Measurements from ENCODE around the gene TEX48.

GRCh38 chr9:114664181-114664580 lies 17.8 kb downstream of the TEX48 start:
- no peak for TF ChIP-seq CTCF (IDR thresholded peaks at IDR 0.05)
- no peak for TF ChIP-seq EZH2 (IDR thresholded peaks at IDR 0.05; ENCODE audit: borderline replicate concordance, insufficient read depth, low read depth, low read length, poor library complexity, severe bottlenecking)
